Body of pancreas (tissue), 4 donors: Measurements from ENCODE around the gene CPSF3. TPM values are rescaled to one million over a fixed set of nuclear protein-coding genes. Genes with fewer than 3 reads are reported as not detected.

Source experiments
- ATAC-seq: fragments of 150-250 bp; one replicate; pipeline ENCODE4 v1.9.1; 2016
- DNase-seq, 4 donors: peaks; one replicate each; pipeline ENCODE4 v3.0.0-alpha.2; 2019
- H3K27ac ChIP-seq, 4 donors: fragments of 200-600 bp; sonication (generic); 1 replicate in 3 of 4; 2 replicates in 1 of 4; pipeline versions ENCODE4 v1.5.1 to v1.6.1; 2016 to 2019; ENCODE audit warnings: mild to moderate bottlenecking in 1 of 4, mixed read lengths in 1 of 4, moderate library complexity in 1 of 4
- H3K27me3 ChIP-seq, 2 donors: fragments of 200-600 bp; sonication (generic); one replicate each; pipeline ENCODE4 v1.6.0; 2016; ENCODE audit warnings: mild to moderate bottlenecking in 1 of 2
- H3K36me3 ChIP-seq, 2 donors: fragments of 200-600 bp; sonication (generic); replicated peaks in 1 of 2; 2 replicates each; pipeline ENCODE4 v1.5.1; 2016; ENCODE audit warnings: low read depth in 2 of 2; ENCODE audit not compliant: insufficient read depth in 1 of 2
- H3K4me1 ChIP-seq: fragments of 200-600 bp; sonication (generic); one replicate; pipeline ENCODE4 v1.6.0; 2016
- H3K4me3 ChIP-seq, 2 donors: fragments of 200-600 bp; sonication (generic); 1 replicate in 1 of 2; 2 replicates in 1 of 2; pipeline ENCODE4 v1.5.1; 2016 to 2019
- H3K9me3 ChIP-seq, 3 donors: fragments of 200-600 bp; sonication (generic); 1 replicate in 2 of 3; 2 replicates in 1 of 3; pipeline ENCODE4 v1.5.1; 2016
- CTCF ChIP-seq, 7 experiments: fragments of 450-650 bp in 4 of 7; fragments of 200-600 bp in 3 of 7; sonication (generic) in 3 of 7; IDR thresholded peaks; one replicate each; pipeline ENCODE4 v1.5.1; 2016 to 2019; ENCODE audit warnings: antibody characterized with exemption in 7 of 7
- POLR2A ChIP-seq, 3 donors: fragments of 450-650 bp; IDR thresholded peaks; one replicate each; pipeline ENCODE4 v1.6.1; 2016; ENCODE audit warnings: antibody characterized with exemption in 3 of 3, mild to moderate bottlenecking in 2 of 3
- WGBS, 2 donors: methylation state at CpG; one replicate each; pipeline ENCODE4 v1.1.5; 2017; 5-methylcytosine and 5-hydroxymethylcytosine counted together
- intact Hi-C: fragments of 100-400 bp; cut with DNase I; formaldehyde crosslinking; loops from one replicate; pipeline ENCODE4 v1.15.1; 2023
- total RNA-seq, 2 donors: library from RNA; depleted of rRNA; stranded (reverse); fragments of >200 nt; gene quantifications; one replicate each; pipeline ENCODE4 v1.1.0, GENCODE V29; 2016

Gene CPSF3
- total RNA-seq, 2 donors from 2014 or later: 11.2 to 84.0 TPM

DNA sequence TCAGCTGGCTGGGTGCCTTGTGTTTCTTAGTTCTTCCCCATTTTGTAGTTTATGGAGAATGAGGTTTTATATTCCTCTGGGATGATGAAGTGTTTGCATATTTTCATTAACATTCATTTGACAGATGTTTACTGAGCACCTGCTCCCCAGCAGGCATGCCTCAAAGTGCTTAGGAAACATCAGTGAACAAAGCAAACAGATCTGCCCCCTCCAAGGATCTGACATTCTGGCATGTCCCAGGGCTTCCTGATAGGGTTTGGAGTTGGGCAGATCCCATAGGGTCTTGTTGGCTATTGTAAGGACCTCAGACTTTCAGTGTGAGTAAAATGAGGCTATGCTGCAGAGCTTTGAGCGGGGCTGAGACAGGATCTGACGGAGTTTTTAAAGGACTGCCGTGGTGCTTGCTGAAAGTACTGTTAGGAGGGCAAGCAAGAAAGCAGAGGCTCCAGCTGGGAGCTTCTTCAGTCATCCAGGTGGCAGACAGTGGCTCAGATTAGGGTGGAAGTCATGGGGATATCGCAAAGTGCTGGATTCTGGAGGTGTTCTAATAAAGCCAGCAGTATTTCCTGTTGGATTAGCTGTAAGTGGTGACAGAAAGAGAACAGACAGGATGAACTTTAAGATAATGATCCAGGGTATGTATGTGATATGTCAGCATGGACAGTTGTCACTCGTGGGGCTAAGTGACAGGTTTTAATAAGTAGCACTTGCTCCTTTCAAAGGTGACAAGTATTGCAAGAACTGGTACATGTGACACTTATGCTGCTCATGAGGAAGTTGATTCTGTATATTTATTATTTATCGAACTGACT, 39.6 kb downstream of the CPSF3 start:
- 77 to 83% methylated on average over 6 of the region's 6 CpGs for WGBS, 2 donors
- ATAC-seq (no peak), DNase-seq (no peak)
- Histone ChIP-seq H3K9me3 (no peaks in the 10 kb centered on the region), H3K27ac (no peak overlapping the region), H3K36me3 (no peaks in the 10 kb centered on the region), H3K4me3 (no peak overlapping the region), H3K27me3 (no peaks in the 10 kb centered on the region), H3K4me1 (no peaks in the 10 kb centered on the region)
- TF ChIP-seq CTCF (IDR thresholded peaks at IDR 0.05): no peak
- no peak for TF ChIP-seq POLR2A (IDR thresholded peaks at IDR 0.05)
- intact Hi-C loops: no loop called here

GRCh38 chr2:9463698-9464034, 40.2 kb downstream of the CPSF3 start:
- DNase-seq: no peak
- Histone ChIP-seq H3K36me3 (no peaks in the 10 kb centered on the region), H3K9me3 (no peaks in the 10 kb centered on the region), H3K27me3 (no peaks in the 10 kb centered on the region), H3K4me1 (no peaks in the 10 kb centered on the region), H3K27ac (no peak overlapping the region), H3K4me3 (no peak overlapping the region)
- intact Hi-C loops: no loop called here
- no peak for TF ChIP-seq CTCF (IDR thresholded peaks at IDR 0.05)
- TF ChIP-seq POLR2A (IDR thresholded peaks at IDR 0.05): no peak
- 73 to 81% methylated on average over 7 of the region's 7 CpGs for WGBS, 2 donors
- ATAC-seq: no peak

- 87 to 88% methylated on average over 7 of the region's 7 CpGs for WGBS, 2 donors
- H3K4me3 ChIP-seq: no peak overlapping the region
- DNase-seq (no peak), ATAC-seq (no peak)
- no peak overlapping the region for H3K27ac ChIP-seq
- H3K27me3 ChIP-seq: no peaks in the 10 kb centered on the region
- no peak for TF ChIP-seq POLR2A (IDR thresholded peaks at IDR 0.05)
- no peak for TF ChIP-seq CTCF (IDR thresholded peaks at IDR 0.05)
- H3K36me3 ChIP-seq: no peaks in the 10 kb centered on the region
- intact Hi-C loops: no loop called here
- no peaks in the 10 kb centered on the region for H3K4me1 ChIP-seq
- no peaks in the 10 kb centered on the region for H3K9me3 ChIP-seq
Observed at GRCh38 chr2:9465170-9465569, 41.7 kb downstream of the CPSF3 start.

DNA sequence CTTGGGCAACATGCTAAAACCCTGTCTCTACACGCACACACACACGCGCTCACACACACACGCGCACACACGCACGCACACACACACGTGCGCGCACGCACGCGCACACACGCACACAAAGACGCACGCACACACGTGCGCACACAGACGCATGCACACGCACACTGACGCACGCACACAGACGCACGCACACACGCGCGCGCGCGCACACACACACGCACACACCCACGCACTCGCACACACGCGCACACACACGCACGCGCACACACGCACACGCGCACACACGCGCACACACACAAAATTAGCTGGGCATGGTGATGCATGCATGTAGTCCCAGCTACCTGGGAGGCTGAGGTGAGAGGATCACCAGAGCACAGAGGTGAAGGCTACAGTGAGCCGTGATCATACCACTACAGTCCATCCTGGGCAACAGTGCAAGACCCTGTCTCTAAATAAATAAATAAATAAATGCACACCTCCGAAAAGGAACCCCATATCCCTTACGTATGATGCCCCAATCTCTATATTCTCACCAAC, 42.8 kb downstream of the CPSF3 start:
- DNase-seq (no peak), ATAC-seq (no peak)
- WGBS, 2 donors: 94% methylated on average over 46 of the region's 46 CpGs
- Histone ChIP-seq H3K4me1 (no peaks in the 10 kb centered on the region), H3K27me3 (no peaks in the 10 kb centered on the region), H3K4me3 (no peak overlapping the region), H3K36me3 (no peaks in the 10 kb centered on the region), H3K9me3 (no peaks in the 10 kb centered on the region), H3K27ac (no peak overlapping the region)
- intact Hi-C loops: no loop called here
- TF ChIP-seq CTCF (IDR thresholded peaks at IDR 0.05) (no peak), POLR2A (IDR thresholded peaks at IDR 0.05) (no peak)

GRCh38 chr2:9467687-9468086, 44.2 kb downstream of the CPSF3 start:
- no peaks in the 10 kb centered on the region for H3K4me1 ChIP-seq
- H3K9me3 ChIP-seq: no peaks in the 10 kb centered on the region
- TF ChIP-seq CTCF (IDR thresholded peaks at IDR 0.05) (no peak), POLR2A (IDR thresholded peaks at IDR 0.05) (no peak)
- no peaks in the 10 kb centered on the region for H3K36me3 ChIP-seq
- intact Hi-C loops: no loop called here
- H3K4me3 ChIP-seq: no peak overlapping the region
- no peaks in the 10 kb centered on the region for H3K27me3 ChIP-seq
- ATAC-seq: no peak
- peak; percentile 38 to 75 (median 59) for DNase-seq
- H3K27ac ChIP-seq: no peak overlapping the region
- WGBS, 2 donors: 38 to 51% methylated on average over 10 of the region's 10 CpGs
